Smooth muscle cell (in vitro differentiated cells): ENCODE measurements around the gene CRTC3. TPM values are rescaled to one million over a fixed set of nuclear protein-coding genes. Genes with fewer than 3 reads are reported as not detected.

ENCODE experiments used
- DNase-seq: peaks from one replicate; lab custom pipeline; 2025; ENCODE audit not compliant: unreplicated experiment; lab: John Stamatoyannopoulos, UW
- H2AFZ ChIP-seq: fragments of 200-600 bp; sonication (generic); 2 replicates; pipeline ENCODE4 v1.6.0; 2016; ENCODE audit warnings: antibody characterized with exemption, low read depth, mild to moderate bottlenecking
- H3F3A ChIP-seq: fragments of 200-600 bp; sonication (generic); 2 replicates; pipeline ENCODE4 v1.6.0; 2017; ENCODE audit warnings: antibody characterized with exemption, low read depth
- H3K27ac ChIP-seq: fragments of 200-600 bp; sonication (generic); 2 replicates; pipeline ENCODE4 v1.5.1; 2016; ENCODE audit warnings: low read depth, mild to moderate bottlenecking
- H3K27me3 ChIP-seq: fragments of 200-600 bp; sonication (generic); 2 replicates; pipeline ENCODE4 v1.6.1; 2016; ENCODE audit warnings: low read depth, mild to moderate bottlenecking
- H3K36me3 ChIP-seq: fragments of 200-600 bp; sonication (generic); 2 replicates; pipeline ENCODE4 v1.5.1; 2016; ENCODE audit warnings: low read depth
- H3K4me1 ChIP-seq: fragments of 200-600 bp; sonication (generic); 2 replicates; pipeline ENCODE4 v1.5.1; 2016; ENCODE audit warnings: low read depth
- H3K4me2 ChIP-seq: fragments of 200-600 bp; sonication (generic); 2 replicates; pipeline ENCODE4 v1.6.0; 2016; ENCODE audit warnings: mild to moderate bottlenecking
- H3K4me3 ChIP-seq: fragments of 200-600 bp; sonication (generic); 2 replicates; pipeline ENCODE4 v1.5.1; 2016; ENCODE audit warnings: mild to moderate bottlenecking
- H3K79me2 ChIP-seq: fragments of 200-600 bp; sonication (generic); 2 replicates; pipeline ENCODE4 v1.6.0; 2016; ENCODE audit warnings: low read depth, mild to moderate bottlenecking
- H3K9ac ChIP-seq: fragments of 200-600 bp; sonication (generic); 2 replicates; pipeline ENCODE4 v1.6.0; 2016; ENCODE audit warnings: low read depth
- H3K9me3 ChIP-seq: fragments of 200-600 bp; sonication (generic); replicated peaks from 2 replicates; pipeline ENCODE4 v1.5.1; 2016; ENCODE audit warnings: low read depth
- H4K20me1 ChIP-seq: fragments of 200-600 bp; sonication (generic); 2 replicates; pipeline ENCODE4 v1.6.0; 2016; ENCODE audit warnings: low read depth
- CTCF ChIP-seq: fragments of 200-600 bp; sonication (generic); IDR thresholded peaks from 2 replicates; pipeline ENCODE4 v1.5.1; 2017; ENCODE audit warnings: borderline replicate concordance, mild to moderate bottlenecking, antibody characterized with exemption; ENCODE audit not compliant: insufficient read depth, poor library complexity, severe bottlenecking
- WGBS: methylation state at CpG from one replicate; pipeline ENCODE4 v1.1.7; 2016; ENCODE audit warnings: low lambda C conversion rate; 5-methylcytosine and 5-hydroxymethylcytosine counted together
- polyA plus RNA-seq: library from polyadenylated mRNA; unstranded; fragments of >200 nt; fragmentation: Nextera tagmentation; extraction: Ambion mirVana; gene quantifications from 2 replicates; pipeline ENCODE4 v1.2.1, GENCODE V29; 2016
- total RNA-seq: library from RNA; depleted of rRNA; stranded (reverse); fragments of >200 nt; gene quantifications from 2 replicates; pipeline ENCODE4 v1.2.3, GENCODE V29; 2014

CRTC3 gene
- total and polyA plus RNA-seq, 2 experiments from 2014 or later = 12.2 to 12.5 TPM

GRCh38 chr15:90598031-90598577 lies 68.4 kb downstream of the CRTC3 start:
- DNase-seq = no peak
- WGBS = 79% methylated on average over 7 of the region's 7 CpGs
- TF ChIP-seq CTCF = no peak
- no peaks in the 10 kb centered on the region for H3K36me3 ChIP-seq
- no peaks in the 10 kb centered on the region for H3F3A ChIP-seq
- H3K9me3 ChIP-seq = no peaks in the 10 kb centered on the region
- H3K4me3 ChIP-seq = no peak overlapping the region
- H3K79me2 ChIP-seq = no peaks in the 10 kb centered on the region
- no peak overlapping the region for H3K9ac ChIP-seq
- peaks cover 9% of the 10 kb centered on the region for H4K20me1 ChIP-seq
- no peaks in the 10 kb centered on the region for H3K4me1 ChIP-seq
- H3K27ac ChIP-seq = no peak overlapping the region
- no peak overlapping the region for H3K4me2 ChIP-seq
- no peaks in the 10 kb centered on the region for H3K27me3 ChIP-seq
- no peak overlapping the region for H2AFZ ChIP-seq

- H3K27ac ChIP-seq = no peak overlapping the region
- H3K4me1 ChIP-seq = no peaks in the 10 kb centered on the region
- no peak overlapping the region for H3K4me3 ChIP-seq
- H3K9ac ChIP-seq = no peak overlapping the region
- WGBS = 95% methylated on average over 10 of the region's 10 CpGs
- no peak overlapping the region for H2AFZ ChIP-seq
- H3K36me3 ChIP-seq = no peaks in the 10 kb centered on the region
- H3K4me2 ChIP-seq = no peak overlapping the region
- no peak for DNase-seq
- H3K79me2 ChIP-seq = no peaks in the 10 kb centered on the region
- H3F3A ChIP-seq = no peaks in the 10 kb centered on the region
- no peak for TF ChIP-seq CTCF
- no peaks in the 10 kb centered on the region for H3K27me3 ChIP-seq
- no peaks in the 10 kb centered on the region for H3K9me3 ChIP-seq
- H4K20me1 ChIP-seq = peaks cover 5% of the 10 kb centered on the region
Measured at GRCh38 chr15:90598679-90599078, 69.0 kb downstream of the CRTC3 start.

- Histone ChIP-seq H3K27ac (no peak overlapping the region), H3K36me3 (no peaks in the 10 kb centered on the region), H4K20me1 (peaks cover 3% of the 10 kb centered on the region), H3K9ac (no peak overlapping the region), H3K4me1 (no peaks in the 10 kb centered on the region), H3K9me3 (no peaks in the 10 kb centered on the region), H3K79me2 (no peaks in the 10 kb centered on the region), H3F3A (no peaks in the 10 kb centered on the region), H3K4me2 (no peak overlapping the region), H3K4me3 (no peak overlapping the region), H3K27me3 (no peaks in the 10 kb centered on the region), H2AFZ (no peak overlapping the region)
- no peak for TF ChIP-seq CTCF
- 95% methylated on average over 4 of the region's 4 CpGs for WGBS
- DNase-seq = no peak
Measured at GRCh38 chr15:90599116-90599515, 69.4 kb downstream of the CRTC3 start.

GRCh38 chr15:90599644-90600043 lies 69.9 kb downstream of the CRTC3 start:
- TF ChIP-seq CTCF = no peak
- Histone ChIP-seq H3K4me2 (no peak overlapping the region), H3F3A (no peaks in the 10 kb centered on the region), H2AFZ (no peak overlapping the region), H3K4me3 (no peak overlapping the region), H3K27ac (no peak overlapping the region), H4K20me1 (peaks cover 3% of the 10 kb centered on the region), H3K27me3 (no peaks in the 10 kb centered on the region), H3K36me3 (no peaks in the 10 kb centered on the region), H3K4me1 (no peaks in the 10 kb centered on the region), H3K79me2 (no peaks in the 10 kb centered on the region), H3K9ac (no peak overlapping the region), H3K9me3 (no peaks in the 10 kb centered on the region)
- DNase-seq = no peak
- WGBS = 90% methylated on average over 6 of the region's 6 CpGs
